Heart left ventricle (tissue), 16 donors: ENCODE results near the gene KCNK13. TPM values are rescaled to one million over a fixed set of nuclear protein-coding genes. Genes with fewer than 3 reads are reported as not detected.

Experiments used
- ATAC-seq, 4 donors: fragments of 200-7000 bp; cut with Tn5 transposase; one replicate each; pipeline ENCODE4 v1.9.1; 2020 to 2022; ENCODE audit warnings: moderate library complexity in 4 of 4, mild to moderate bottlenecking in 3 of 4, moderate number of reproducible peaks in 1 of 4
- DNase-seq, 5 donors: peaks; one replicate each; pipeline ENCODE4 v3.0.0-alpha.2; 2020
- H3K27ac ChIP-seq, 12 donors: fragments of 200-600 bp; sonication (generic) in 4 of 12; one replicate each; pipeline versions ENCODE4 v1.5.0 to v1.8.0; 2016 to 2022; ENCODE audit warnings: mild to moderate bottlenecking in 2 of 12
- H3K27me3 ChIP-seq, 9 donors: fragments of 200-600 bp; sonication (generic) in 2 of 9; one replicate each; pipeline versions ENCODE4 v1.5.1 to v1.8.0; 2016 to 2022; ENCODE audit warnings: mild to moderate bottlenecking in 3 of 9
- H3K36me3 ChIP-seq, 9 donors: fragments of 200-600 bp; sonication (generic) in 2 of 9; one replicate each; pipeline versions ENCODE4 v1.5.0 to v1.8.0; 2018 to 2022; ENCODE audit warnings: mild to moderate bottlenecking in 2 of 9
- H3K4me1 ChIP-seq, 12 donors: fragments of 200-600 bp; sonication (generic) in 4 of 12; one replicate each; pipeline versions ENCODE4 v1.5.0 to v1.8.0; 2016 to 2022; ENCODE audit warnings: mild to moderate bottlenecking in 3 of 12
- H3K4me3 ChIP-seq, 12 donors: fragments of 200-600 bp; sonication (generic) in 4 of 12; one replicate each; pipeline versions ENCODE4 v1.5.0 to v1.8.0; 2017 to 2022; ENCODE audit warnings: mild to moderate bottlenecking in 9 of 12, moderate library complexity in 4 of 12
- H3K9me3 ChIP-seq, 12 donors: fragments of 200-600 bp; sonication (generic) in 4 of 12; one replicate each; pipeline versions ENCODE4 v1.5.0 to v1.8.0; 2016 to 2022; ENCODE audit warnings: mild to moderate bottlenecking in 1 of 12
- CTCF ChIP-seq, 12 donors: fragments of 200-600 bp; sonication (generic) in 4 of 12; IDR thresholded peaks; one replicate each; pipeline versions ENCODE4 v1.5.0 to v1.8.0; 2018 to 2022; ENCODE audit warnings: antibody characterized with exemption in 12 of 12, mild to moderate bottlenecking in 5 of 12
- POLR2A ChIP-seq, 2 donors: fragments of 450-650 bp; IDR thresholded peaks; one replicate each; pipeline ENCODE4 v1.6.1; 2017; ENCODE audit warnings: antibody characterized with exemption in 2 of 2, mild to moderate bottlenecking in 2 of 2, moderate library complexity in 2 of 2
- WGBS, 4 donors: extraction: QIAGEN DNeasy Blood & Tissue Kit in 2 of 4; methylation state at CpG; one replicate each; pipeline versions ENCODE4 v1.1.5 to v1.1.7; 2013 to 2018; 5-methylcytosine and 5-hydroxymethylcytosine counted together
- intact Hi-C, 10 donors: fragments of 100-400 bp; cut with DNase I; formaldehyde crosslinking; loops; one replicate each; pipeline versions ENCODE4 v1.11.1 to v1.14.2; 2022
- polyA plus RNA-seq, 2 donors: library from polyadenylated mRNA; stranded (reverse); fragments of 200-250 nt; gene quantifications; one replicate each; pipeline ENCODE4 v1.2.3, GENCODE V29; 2013
- total RNA-seq, 9 donors: library from RNA; depleted of rRNA in 2 of 9; stranded (reverse); fragments of >200 nt in 2 of 9; fragmentation: NEBNext Ultra II Directional in 3 of 9; extraction: Animal tissue kit (Norgen Biotek cat#: 25700) in 3 of 9; gene quantifications; one replicate each; pipeline versions ENCODE4 v1.1.0 to v1.2.4, GENCODE V29; 2016 to 2023
- donor health status: ischemic (EF 13 %, LVEDD 7.1; RV severe dilation, severe dysfunction).
- donor health status: healthy with polysubstance abuse.
- donor health status: DM: no; HTN: yes; CAD: no.
- donor health status: DM: no; HTN: no; CAD: no.
- donor health status: ischemic (EF 25% LVEDD 6.9; RV normal size, moderate dysfunction).
- donor health status: ischemic (EF 25% LVEDD 5.7; RV mildly dilated, moderate dysfunction).
- donor health status: healthy.
- donor health status: DM: yes; HTN: yes; CAD: no.
- donor health status: ischemic (EF 35%, LVEDD 5.7; RV mildly dilated, moderate dysfunction).
- donor health status: nonischemic (EF 11% LVEDD 7.7; RV severe dilation, severe dysfunction).
- donor health status: DM: yes; HTN: yes; CAD: no.
- donor health status: PGD.
- donor health status: ischemic (EF 29% LVEDD 5.4; RV normal size, mild dysfunction).
- donor health status: nonischemic (EF 23%, LVEDD 6.1; RV moderate dilation, normal function).

KCNK13 gene
- total and polyA plus RNA-seq, 11 donors: 0.16 to 10.7 (median 1.3) TPM

GRCh38 chr14:90116444-90116843 is 54.6 kb downstream of the KCNK13 start:
- H3K27ac ChIP-seq: no peak overlapping the region
- 78 to 88% (median 82%) methylated on average over 8 of the region's 8 CpGs for WGBS, 4 donors
- ATAC-seq (no peak), DNase-seq (no peak)
- intact Hi-C loops: no loop called here
- H3K9me3 ChIP-seq: no peaks in the 10 kb centered on the region
- TF ChIP-seq POLR2A (IDR thresholded peaks at IDR 0.05) (no peak), CTCF (IDR thresholded peaks at IDR 0.05) (no peak)
- H3K4me1 ChIP-seq: no peaks in the 10 kb centered on the region
- H3K27me3 ChIP-seq: peaks cover 0 to 12% (median 2%) of the 10 kb centered on the region in 9 donors
- no peak overlapping the region for H3K4me3 ChIP-seq
- H3K36me3 ChIP-seq: no peaks in the 10 kb centered on the region

- no peak for ATAC-seq
- no peak overlapping the region for H3K27ac ChIP-seq
- no peaks in the 10 kb centered on the region for H3K9me3 ChIP-seq
- intact Hi-C loops: no loop called here
- no peaks in the 10 kb centered on the region for H3K4me1 ChIP-seq
- no peak for DNase-seq
- no peaks in the 10 kb centered on the region for H3K36me3 ChIP-seq
- no peak overlapping the region for H3K4me3 ChIP-seq
- peaks cover 0 to 3% (median 0%) of the 10 kb centered on the region in 9 donors for H3K27me3 ChIP-seq
- 75 to 83% (median 81%) methylated on average over 3 of the region's 3 CpGs for WGBS, 4 donors
- no peak for TF ChIP-seq CTCF (IDR thresholded peaks at IDR 0.05)
- no peak for TF ChIP-seq POLR2A (IDR thresholded peaks at IDR 0.05)
These were observed 56.2 kb downstream of the KCNK13 start for GRCh38 chr14:90118027-90118426.

GRCh38 chr14:90126260-90126659 is 64.5 kb downstream of the KCNK13 start:
- 88 to 91% (median 89%) methylated on average over 15 of the region's 15 CpGs for WGBS, 4 donors
- TF ChIP-seq POLR2A (IDR thresholded peaks at IDR 0.05) (no peak), CTCF (IDR thresholded peaks at IDR 0.05) (no peak)
- no peak for ATAC-seq
- H3K4me3 ChIP-seq: no peak overlapping the region
- no peaks in the 10 kb centered on the region for H3K4me1 ChIP-seq
- no peak for DNase-seq
- no peak overlapping the region for H3K27ac ChIP-seq
- intact Hi-C loops: no loop called here
- no peaks in the 10 kb centered on the region for H3K36me3 ChIP-seq
- no peaks in the 10 kb centered on the region for H3K9me3 ChIP-seq
- peaks cover 0 to 7% (median 0%) of the 10 kb centered on the region in 9 donors for H3K27me3 ChIP-seq

- intact Hi-C loops: no loop called here
- no peak for TF ChIP-seq CTCF (IDR thresholded peaks at IDR 0.05)
- TF ChIP-seq POLR2A (IDR thresholded peaks at IDR 0.05): no peak
- Histone ChIP-seq H3K27ac (no peak overlapping the region), H3K36me3 (no peaks in the 10 kb centered on the region), H3K9me3 (no peaks in the 10 kb centered on the region), H3K4me1 (no peaks in the 10 kb centered on the region), H3K4me3 (no peak overlapping the region), H3K27me3 (peaks cover 0 to 11% (median 0%) of the 10 kb centered on the region in 9 donors)
- 54 to 63% (median 59%) methylated on average over 10 of the region's 10 CpGs for WGBS, 4 donors
- no peak for DNase-seq
- no peak for ATAC-seq
These were observed 71.2 kb downstream of the KCNK13 start for GRCh38 chr14:90132821-90133570.
